ENCODE results near the gene SATB2.
A peak's percentile ranks its signal among the peaks of the same experiment; 100 is the strongest.

Gene SATB2

GRCh38 chr2:199465390-199465789 is 7.7 kb upstream of the SATB2 start:
- no peak for DNase-seq

GRCh38 chr2:199464606-199465352 is 7.0 kb upstream of the SATB2 start:
- no peak for DNase-seq

- DNase-seq: no peak
Observed at GRCh38 chr2:199463708-199464605, 6.2 kb upstream of the SATB2 start.

- DNase-seq: peak; percentile 50 to 90
Observed at GRCh38 chr2:199462956-199463692, 5.4 kb upstream of the SATB2 start.

GRCh38 chr2:199462347-199462955 is 4.7 kb upstream of the SATB2 start:
- no peak for DNase-seq

- DNase-seq: no peak
Observed at GRCh38 chr2:199461711-199462346, 4.1 kb upstream of the SATB2 start.

- DNase-seq: no peak
Observed at GRCh38 chr2:199460846-199461710, 3.3 kb upstream of the SATB2 start.

- peak; percentile 37 to 51 for DNase-seq
Observed at GRCh38 chr2:199460101-199460671, 2.4 kb upstream of the SATB2 start.

- peak; percentile 89 to 94 for DNase-seq
Observed at GRCh38 chr2:199459286-199460100, 1.8 kb upstream of the SATB2 start.

GRCh38 chr2:199458806-199459285 is 1.1 kb upstream of the SATB2 start:
- peak in 1 of 2 experiments; percentile 80 for DNase-seq

- DNase-seq: peak; percentile 23 to 80
Observed at GRCh38 chr2:199458009-199458805, 468 bp upstream of the SATB2 start.

- peak; percentile 17 to 72 for DNase-seq
Observed at GRCh38 chr2:199456383-199457146, 1.2 kb downstream of the SATB2 start.

- DNase-seq: peak; percentile 62 to 89
Observed at GRCh38 chr2:199455545-199456382, 2.0 kb downstream of the SATB2 start.

- peak in 1 of 2 experiments; percentile 46 for DNase-seq
Observed at GRCh38 chr2:199455210-199455544, 2.6 kb downstream of the SATB2 start.

GRCh38 chr2:199452991-199453379 is 4.8 kb downstream of the SATB2 start:
- no peak for DNase-seq

GRCh38 chr2:199452260-199452990 is 5.3 kb downstream of the SATB2 start:
- DNase-seq: peak in 1 of 2 experiments; percentile 9

GRCh38 chr2:199449956-199450355 is 7.8 kb downstream of the SATB2 start:
- DNase-seq: no peak
